ENCODE measurements around the gene NR2C1.

GRCh38 chr12:94982456-94982855 lies 91.0 kb downstream of the NR2C1 start:
- TF ChIP-seq CTCF (IDR thresholded peaks at IDR 0.05) (no peak), POLR2A (IDR thresholded peaks at IDR 0.05) (no peak), EP300 (IDR thresholded peaks at IDR 0.05) (no peak), POLR2AphosphoS5 (IDR thresholded peaks at IDR 0.05) (no peak)
